ENCODE results near the gene DARS1.

GRCh38 chr2:136032192-136032591 is 46.8 kb upstream of the DARS1 start:
- TF ChIP-seq CTCF (IDR thresholded peaks at IDR 0.05) (no peak), POLR2A (IDR thresholded peaks at IDR 0.05) (no peak)

All from right lobe of liver (tissue), 4 donors.